GM12878 (cell line): ENCODE measurements around the gene DUSP22. TPM values are rescaled to one million over a fixed set of nuclear protein-coding genes. Genes with fewer than 3 reads are reported as not detected.

ENCODE experiments used
- ASH2L ChIP-seq: fragments of 300-600, 200-600 bp; sonication (generic); IDR thresholded peaks from 2 replicates; pipeline ENCODE4 v1.6.1; 2017; ENCODE audit warnings: low read depth, mild to moderate bottlenecking, borderline replicate concordance
- BMI1 ChIP-seq: fragments of 450-650 bp; IDR thresholded peaks from 2 replicates; pipeline ENCODE4 v1.6.1; 2016; ENCODE audit warnings: mild to moderate bottlenecking, moderate library complexity, borderline replicate concordance
- CREB1 ChIP-seq: IDR thresholded peaks from 2 replicates; pipeline ENCODE4 v1.6.1; 2012; ENCODE audit warnings: low read depth, mild to moderate bottlenecking, inconsistent platforms
- MTA2 ChIP-seq: fragments of 450-650 bp; IDR thresholded peaks from 2 replicates; pipeline ENCODE4 v1.6.1; 2016; ENCODE audit warnings: low read depth, mild to moderate bottlenecking, moderate library complexity
- MYB ChIP-seq: fragments of 150-350 bp; IDR thresholded peaks from 2 replicates; pipeline ENCODE4 v1.6.1; 2014; ENCODE audit warnings: mild to moderate bottlenecking, low read depth, low read length, borderline replicate concordance
- NRF1 ChIP-seq: conservative IDR thresholded peaks from 2 replicates; pipeline ENCODE4 v1.6.1; 2011; ENCODE audit warnings: mild to moderate bottlenecking, low read depth, low read length, improper control_type of control experiment
- PAX5 ChIP-seq: IDR thresholded peaks from 2 replicates; pipeline ENCODE4 v1.6.1; 2011; ENCODE audit warnings: low read depth, low read length, borderline replicate concordance
- SP1 ChIP-seq: IDR thresholded peaks from one replicate; pipeline ENCODE4 v1.6.1; 2011; ENCODE audit warnings: low read depth, low read length
- SRF ChIP-seq, 2 experiments: IDR thresholded peaks; 2 replicates each; pipeline ENCODE4 v1.6.1; 2011; ENCODE audit warnings: low read depth in 2 of 2, low read length in 2 of 2, mild to moderate bottlenecking in 1 of 2, moderate library complexity in 1 of 2
- STAT3 ChIP-seq: IDR thresholded peaks from 2 replicates; pipeline ENCODE4 v1.6.1; 2011; ENCODE audit warnings: low read depth, low read length, improper control_type of control experiment
- YY1 ChIP-seq: IDR thresholded peaks from 2 replicates; pipeline ENCODE4 v1.6.1; 2011; ENCODE audit warnings: low read depth, mild to moderate bottlenecking, low read length
- polyA plus RNA-seq, 11 experiments: library from polyadenylated mRNA; depleted of rRNA in 4 of 11; unstranded in 6 of 11; stranded (reverse) in 5 of 11; fragments of >200 nt; fragmentation: Nextera tagmentation in 4 of 11; fragmentation: Illumina TruSeq in 1 of 11; extraction: Ambion mirVana in 4 of 11; extraction: Trizol in 1 of 11; gene quantifications; 1 replicate in 1 of 11; 2 replicates in 10 of 11; pipeline versions ENCODE4 v1.2.1 to v1.2.3, GENCODE V29; 2011 to 2016; ENCODE audit warnings: inconsistent platforms in 2 of 11, missing spikeins in 2 of 11, low read depth in 1 of 11
- total RNA-seq, 4 experiments: library from RNA; depleted of rRNA in 3 of 4; stranded (reverse); fragments of >200 nt in 3 of 4; fragmentation: Illumina TruSeq in 1 of 4; extraction: Trizol in 1 of 4; gene quantifications; 2 replicates each; pipeline versions ENCODE4 v1.2.1 to v1.2.3, GENCODE V29; 2013 to 2021
- TF ChIP-seq, protein P1 (sequence below): fragments of 450-650 bp; IDR thresholded peaks from 2 replicates; pipeline ENCODE4 v1.6.1; 2017; ENCODE audit warnings: mild to moderate bottlenecking, moderate library complexity
- TF ChIP-seq, protein P2 (sequence below): fragments of 450-650 bp; conservative IDR thresholded peaks from 2 replicates; pipeline ENCODE4 v1.6.1; 2017; ENCODE audit warnings: mild to moderate bottlenecking, moderate library complexity
- TF ChIP-seq, protein P3 (sequence below): fragments of 450-650 bp; IDR thresholded peaks from 2 replicates; pipeline ENCODE4 v1.6.1; 2017; ENCODE audit warnings: borderline replicate concordance
- TF ChIP-seq, protein P4 (sequence below): fragments of 450-650 bp; IDR thresholded peaks from 2 replicates; pipeline ENCODE4 v1.6.1; 2018; ENCODE audit warnings: borderline replicate concordance, mild to moderate bottlenecking; ENCODE audit not compliant: partially characterized antibody
- TF ChIP-seq, protein P5 (sequence below): IDR thresholded peaks from 2 replicates; pipeline ENCODE4 v1.6.1; 2012; ENCODE audit warnings: low read depth, low read length, improper control_type of control experiment

The DUSP22 gene
- total and polyA plus RNA-seq, 10 of the 15 experiments (the other 5 are each of a cell fraction or from before 2014, with no cell fraction given) = 78.9 to 156 (median 107) TPM

DNA sequence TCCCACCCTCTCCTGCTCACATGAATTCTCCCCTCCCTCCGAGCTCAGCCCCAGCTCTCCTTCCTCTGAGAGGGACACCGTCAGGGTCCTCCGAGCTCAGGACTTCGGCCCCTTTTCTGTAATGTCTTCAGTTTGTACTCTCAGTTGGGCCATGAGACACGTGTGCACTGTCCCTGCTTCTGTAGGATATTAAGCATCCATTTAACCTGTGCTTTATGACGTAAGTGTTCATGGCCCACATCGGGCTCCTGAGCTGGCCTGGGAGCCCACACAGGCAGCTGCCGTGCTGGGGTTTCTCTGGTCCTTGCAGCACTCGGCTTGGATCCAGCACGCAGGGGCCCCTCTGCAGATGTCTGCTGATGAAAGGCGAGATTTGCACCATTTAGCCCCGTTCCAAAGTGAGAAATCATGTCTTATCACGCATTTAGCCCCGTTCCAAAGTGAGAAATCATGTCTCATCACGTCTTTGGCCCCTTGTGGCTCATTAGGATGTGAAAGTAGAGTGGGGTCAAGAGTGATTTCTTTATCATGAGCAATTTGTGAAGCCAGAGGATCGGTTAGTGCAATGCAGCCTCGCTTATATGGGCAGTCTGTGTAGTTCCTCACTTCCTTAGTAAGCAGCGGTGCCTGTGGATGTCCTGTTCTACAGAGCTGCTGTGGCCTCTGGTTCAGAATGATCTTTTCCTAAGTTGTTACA lies 25.3 kb downstream of the DUSP22 start (continued):
- TF ChIP-seq, protein P1, sequence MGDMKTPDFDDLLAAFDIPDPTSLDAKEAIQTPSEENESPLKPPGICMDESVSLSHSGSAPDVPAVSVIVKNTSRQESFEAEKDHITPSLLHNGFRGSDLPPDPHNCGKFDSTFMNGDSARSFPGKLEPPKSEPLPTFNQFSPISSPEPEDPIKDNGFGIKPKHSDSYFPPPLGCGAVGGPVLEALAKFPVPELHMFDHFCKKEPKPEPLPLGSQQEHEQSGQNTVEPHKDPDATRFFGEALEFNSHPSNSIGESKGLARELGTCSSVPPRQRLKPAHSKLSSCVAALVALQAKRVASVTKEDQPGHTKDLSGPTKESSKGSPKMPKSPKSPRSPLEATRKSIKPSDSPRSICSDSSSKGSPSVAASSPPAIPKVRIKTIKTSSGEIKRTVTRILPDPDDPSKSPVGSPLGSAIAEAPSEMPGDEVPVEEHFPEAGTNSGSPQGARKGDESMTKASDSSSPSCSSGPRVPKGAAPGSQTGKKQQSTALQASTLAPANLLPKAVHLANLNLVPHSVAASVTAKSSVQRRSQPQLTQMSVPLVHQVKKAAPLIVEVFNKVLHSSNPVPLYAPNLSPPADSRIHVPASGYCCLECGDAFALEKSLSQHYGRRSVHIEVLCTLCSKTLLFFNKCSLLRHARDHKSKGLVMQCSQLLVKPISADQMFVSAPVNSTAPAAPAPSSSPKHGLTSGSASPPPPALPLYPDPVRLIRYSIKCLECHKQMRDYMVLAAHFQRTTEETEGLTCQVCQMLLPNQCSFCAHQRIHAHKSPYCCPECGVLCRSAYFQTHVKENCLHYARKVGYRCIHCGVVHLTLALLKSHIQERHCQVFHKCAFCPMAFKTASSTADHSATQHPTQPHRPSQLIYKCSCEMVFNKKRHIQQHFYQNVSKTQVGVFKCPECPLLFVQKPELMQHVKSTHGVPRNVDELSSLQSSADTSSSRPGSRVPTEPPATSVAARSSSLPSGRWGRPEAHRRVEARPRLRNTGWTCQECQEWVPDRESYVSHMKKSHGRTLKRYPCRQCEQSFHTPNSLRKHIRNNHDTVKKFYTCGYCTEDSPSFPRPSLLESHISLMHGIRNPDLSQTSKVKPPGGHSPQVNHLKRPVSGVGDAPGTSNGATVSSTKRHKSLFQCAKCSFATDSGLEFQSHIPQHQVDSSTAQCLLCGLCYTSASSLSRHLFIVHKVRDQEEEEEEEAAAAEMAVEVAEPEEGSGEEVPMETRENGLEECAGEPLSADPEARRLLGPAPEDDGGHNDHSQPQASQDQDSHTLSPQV = peak; percentile 17; the same call in 1 of the 2 replicates
- TF ChIP-seq PAX5 = peak; percentile 85
- peak; percentile 61; the same call in 1 of the 2 replicates for TF ChIP-seq MYB
- peak; percentile 82 for TF ChIP-seq BMI1
- TF ChIP-seq, protein P2, sequence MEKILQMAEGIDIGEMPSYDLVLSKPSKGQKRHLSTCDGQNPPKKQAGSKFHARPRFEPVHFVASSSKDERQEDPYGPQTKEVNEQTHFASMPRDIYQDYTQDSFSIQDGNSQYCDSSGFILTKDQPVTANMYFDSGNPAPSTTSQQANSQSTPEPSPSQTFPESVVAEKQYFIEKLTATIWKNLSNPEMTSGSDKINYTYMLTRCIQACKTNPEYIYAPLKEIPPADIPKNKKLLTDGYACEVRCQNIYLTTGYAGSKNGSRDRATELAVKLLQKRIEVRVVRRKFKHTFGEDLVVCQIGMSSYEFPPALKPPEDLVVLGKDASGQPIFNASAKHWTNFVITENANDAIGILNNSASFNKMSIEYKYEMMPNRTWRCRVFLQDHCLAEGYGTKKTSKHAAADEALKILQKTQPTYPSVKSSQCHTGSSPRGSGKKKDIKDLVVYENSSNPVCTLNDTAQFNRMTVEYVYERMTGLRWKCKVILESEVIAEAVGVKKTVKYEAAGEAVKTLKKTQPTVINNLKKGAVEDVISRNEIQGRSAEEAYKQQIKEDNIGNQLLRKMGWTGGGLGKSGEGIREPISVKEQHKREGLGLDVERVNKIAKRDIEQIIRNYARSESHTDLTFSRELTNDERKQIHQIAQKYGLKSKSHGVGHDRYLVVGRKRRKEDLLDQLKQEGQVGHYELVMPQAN = peak; percentile 54; the same call in 1 of the 2 replicates
- TF ChIP-seq, protein P3, sequence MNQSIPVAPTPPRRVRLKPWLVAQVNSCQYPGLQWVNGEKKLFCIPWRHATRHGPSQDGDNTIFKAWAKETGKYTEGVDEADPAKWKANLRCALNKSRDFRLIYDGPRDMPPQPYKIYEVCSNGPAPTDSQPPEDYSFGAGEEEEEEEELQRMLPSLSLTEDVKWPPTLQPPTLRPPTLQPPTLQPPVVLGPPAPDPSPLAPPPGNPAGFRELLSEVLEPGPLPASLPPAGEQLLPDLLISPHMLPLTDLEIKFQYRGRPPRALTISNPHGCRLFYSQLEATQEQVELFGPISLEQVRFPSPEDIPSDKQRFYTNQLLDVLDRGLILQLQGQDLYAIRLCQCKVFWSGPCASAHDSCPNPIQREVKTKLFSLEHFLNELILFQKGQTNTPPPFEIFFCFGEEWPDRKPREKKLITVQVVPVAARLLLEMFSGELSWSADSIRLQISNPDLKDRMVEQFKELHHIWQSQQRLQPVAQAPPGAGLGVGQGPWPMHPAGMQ = peak; percentile 45; the same call in 1 of the 2 replicates
- TF ChIP-seq ASH2L = no peak
- TF ChIP-seq MTA2 = peak; percentile 100
- TF ChIP-seq, protein P4, sequence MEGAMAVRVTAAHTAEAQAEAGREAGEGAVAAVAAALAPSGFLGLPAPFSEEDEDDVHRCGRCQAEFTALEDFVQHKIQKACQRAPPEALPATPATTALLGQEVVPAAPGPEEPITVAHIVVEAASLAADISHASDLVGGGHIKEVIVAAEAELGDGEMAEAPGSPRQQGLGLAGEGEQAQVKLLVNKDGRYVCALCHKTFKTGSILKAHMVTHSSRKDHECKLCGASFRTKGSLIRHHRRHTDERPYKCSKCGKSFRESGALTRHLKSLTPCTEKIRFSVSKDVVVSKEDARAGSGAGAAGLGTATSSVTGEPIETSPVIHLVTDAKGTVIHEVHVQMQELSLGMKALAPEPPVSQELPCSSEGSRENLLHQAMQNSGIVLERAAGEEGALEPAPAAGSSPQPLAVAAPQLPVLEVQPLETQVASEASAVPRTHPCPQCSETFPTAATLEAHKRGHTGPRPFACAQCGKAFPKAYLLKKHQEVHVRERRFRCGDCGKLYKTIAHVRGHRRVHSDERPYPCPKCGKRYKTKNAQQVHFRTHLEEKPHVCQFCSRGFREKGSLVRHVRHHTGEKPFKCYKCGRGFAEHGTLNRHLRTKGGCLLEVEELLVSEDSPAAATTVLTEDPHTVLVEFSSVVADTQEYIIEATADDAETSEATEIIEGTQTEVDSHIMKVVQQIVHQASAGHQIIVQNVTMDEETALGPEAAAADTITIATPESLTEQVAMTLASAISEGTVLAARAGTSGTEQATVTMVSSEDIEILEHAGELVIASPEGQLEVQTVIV = no peak
- TF ChIP-seq, protein P5, sequence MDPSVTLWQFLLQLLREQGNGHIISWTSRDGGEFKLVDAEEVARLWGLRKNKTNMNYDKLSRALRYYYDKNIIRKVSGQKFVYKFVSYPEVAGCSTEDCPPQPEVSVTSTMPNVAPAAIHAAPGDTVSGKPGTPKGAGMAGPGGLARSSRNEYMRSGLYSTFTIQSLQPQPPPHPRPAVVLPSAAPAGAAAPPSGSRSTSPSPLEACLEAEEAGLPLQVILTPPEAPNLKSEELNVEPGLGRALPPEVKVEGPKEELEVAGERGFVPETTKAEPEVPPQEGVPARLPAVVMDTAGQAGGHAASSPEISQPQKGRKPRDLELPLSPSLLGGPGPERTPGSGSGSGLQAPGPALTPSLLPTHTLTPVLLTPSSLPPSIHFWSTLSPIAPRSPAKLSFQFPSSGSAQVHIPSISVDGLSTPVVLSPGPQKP = peak; percentile 80
- TF ChIP-seq STAT3 = peak; percentile 60; the same call in 1 of the 2 replicates
- TF ChIP-seq NRF1 = no peak
- no peak for TF ChIP-seq CREB1
- TF ChIP-seq SP1 = peak; percentile 56
- no peak for TF ChIP-seq SRF (IDR thresholded peaks at IDR 0.05; ENCODE audit: low read depth in 2 of 2, low read length in 2 of 2)
- TF ChIP-seq YY1 = peak; percentile 85
